Coronary artery (tissue), 2 donors: Measurements from ENCODE around the gene PCNT.

ENCODE experiments used
- DNase-seq: peaks from one replicate; pipeline ENCODE4 v3.0.0-alpha.2; 2017; ENCODE audit warnings: low spot score
- H3K27ac ChIP-seq, 2 donors: fragments of 200-600 bp; sonication (generic); one replicate each; pipeline ENCODE4 v1.5.1; 2016 to 2019
- H3K4me3 ChIP-seq: fragments of 200-600 bp; sonication (generic); 2 replicates; pipeline ENCODE4 v1.5.1; 2016; ENCODE audit warnings: mild to moderate bottlenecking, moderate library complexity
- CTCF ChIP-seq: fragments of 200-600 bp; sonication (generic); IDR thresholded peaks from one replicate; pipeline ENCODE4 v1.5.1; 2019; ENCODE audit warnings: antibody characterized with exemption

PCNT gene

GRCh38 chr21:46423546-46424038 is 99.6 kb downstream of the PCNT start:
- H3K27ac ChIP-seq: no peak overlapping the region

GRCh38 chr21:46424039-46424591 is 100.2 kb downstream of the PCNT start:
- no peak for DNase-seq
- Histone ChIP-seq H3K27ac (no peak overlapping the region), H3K4me3 (no peak overlapping the region)
- TF ChIP-seq CTCF: no peak

More at GRCh38 chr21:46423546-46424038, 99.6 kb downstream of the PCNT start:
- no peak for TF ChIP-seq CTCF
- DNase-seq: no peak
- no peak overlapping the region for H3K4me3 ChIP-seq

GRCh38 chr21:46424621-46425020 is 100.7 kb downstream of the PCNT start:
- H3K27ac ChIP-seq: no peak overlapping the region
- no peak for TF ChIP-seq CTCF
- H3K4me3 ChIP-seq: no peak overlapping the region
- DNase-seq: no peak

GRCh38 chr21:46425041-46425440 is 101.1 kb downstream of the PCNT start:
- H3K27ac ChIP-seq: no peak overlapping the region
- TF ChIP-seq CTCF: no peak
- no peak for DNase-seq
- no peak overlapping the region for H3K4me3 ChIP-seq

- no peak overlapping the region for H3K27ac ChIP-seq
- no peak overlapping the region for H3K4me3 ChIP-seq
- DNase-seq: no peak
These were observed 101.6 kb downstream of the PCNT start for GRCh38 chr21:46425571-46425970.

GRCh38 chr21:46426313-46427046 is 102.5 kb downstream of the PCNT start:
- no peak for DNase-seq
- no peak for TF ChIP-seq CTCF
- H3K27ac ChIP-seq: no peak overlapping the region
- H3K4me3 ChIP-seq: no peak overlapping the region

More at GRCh38 chr21:46425571-46425970, 101.6 kb downstream of the PCNT start:
- no peak for TF ChIP-seq CTCF

GRCh38 chr21:46427516-46427915 is 103.6 kb downstream of the PCNT start:
- DNase-seq: no peak
- H3K4me3 ChIP-seq: no peak overlapping the region
- no peak for TF ChIP-seq CTCF
- no peak overlapping the region for H3K27ac ChIP-seq
